Loucy (cell line): ENCODE results near the gene IDH3G.

Experiments used
- CTCF ChIP-seq: fragments of 200-600 bp; sonication (generic); conservative IDR thresholded peaks from 2 replicates; pipeline ENCODE4 v1.5.1; 2014; ENCODE audit warnings: mild to moderate bottlenecking, antibody characterized with exemption, low read length
- EZH2phosphoT487 ChIP-seq: fragments of 200-600 bp; IDR thresholded peaks from 2 replicates; pipeline ENCODE4 v1.6.1; 2018; ENCODE audit warnings: antibody characterized with exemption, mild to moderate bottlenecking, moderate library complexity, borderline replicate concordance

GRCh38 chrX:153812220-153812619 lies 18.0 kb upstream of the IDH3G start:
- TF ChIP-seq CTCF = no peak
- TF ChIP-seq EZH2phosphoT487 = no peak
